ENCODE results near the gene CACUL1.
A peak's percentile ranks its signal among the peaks of the same experiment; 100 is the strongest.
"Not testable (repeated sequence)": the region's sequence is repeated elsewhere in the genome, so short reads cannot be mapped to it uniquely, and the experiment has no call there.

The CACUL1 gene

GRCh38 chr10:118768041-118768919 lies 13.5 kb upstream of the CACUL1 start:
- DNase-seq, result no peak

GRCh38 chr10:118767297-118768040 lies 12.7 kb upstream of the CACUL1 start:
- no peak for DNase-seq

GRCh38 chr10:118764195-118764594 lies 9.4 kb upstream of the CACUL1 start:
- DNase-seq, result no peak

- no peak for DNase-seq
These were observed 8.6 kb upstream of the CACUL1 start for GRCh38 chr10:118763202-118763988.

- DNase-seq, result no peak
These were observed 5.5 kb upstream of the CACUL1 start for GRCh38 chr10:118760265-118760664.

- no peak for DNase-seq
These were observed 3.7 kb upstream of the CACUL1 start for GRCh38 chr10:118758449-118758848.

GRCh38 chr10:118754229-118754555 lies 578 bp downstream of the CACUL1 start:
- DNase-seq, result peak; percentile 29

- peak; percentile 27 for DNase-seq
These were observed 1.2 kb downstream of the CACUL1 start for GRCh38 chr10:118753331-118754228.

GRCh38 chr10:118752409-118752808 lies 2.4 kb downstream of the CACUL1 start:
- no peak for DNase-seq

- DNase-seq, result no peak
These were observed 3.5 kb downstream of the CACUL1 start for GRCh38 chr10:118751265-118751664.

GRCh38 chr10:118748041-118748440 lies 6.7 kb downstream of the CACUL1 start:
- DNase-seq, result no peak

- no peak for DNase-seq
These were observed 8.5 kb downstream of the CACUL1 start for GRCh38 chr10:118746246-118746645.

GRCh38 chr10:118745056-118745455 lies 9.7 kb downstream of the CACUL1 start:
- DNase-seq, result no peak

GRCh38 chr10:118744346-118744918 lies 10.3 kb downstream of the CACUL1 start:
- DNase-seq, result not testable (repeated sequence)

- DNase-seq, result no peak
These were observed 12.0 kb downstream of the CACUL1 start for GRCh38 chr10:118742782-118743181.

- no peak for DNase-seq
These were observed 12.7 kb downstream of the CACUL1 start for GRCh38 chr10:118742032-118742431.

GRCh38 chr10:118738406-118738805 lies 16.4 kb downstream of the CACUL1 start:
- DNase-seq, result no peak

- no peak for DNase-seq
These were observed 17.0 kb downstream of the CACUL1 start for GRCh38 chr10:118737603-118738302.

- DNase-seq, result no peak
These were observed 19.5 kb downstream of the CACUL1 start for GRCh38 chr10:118735294-118735693.

GRCh38 chr10:118734475-118734874 lies 20.3 kb downstream of the CACUL1 start:
- DNase-seq, result no peak
